Panc1 (cell line): ENCODE data around the gene FSTL4. TPM values are rescaled to one million over a fixed set of nuclear protein-coding genes. Genes with fewer than 3 reads are reported as not detected.

Source experiments
- ATAC-seq: fragments of 200-7000 bp; cut with Tn5 transposase; 2 replicates; pipeline ENCODE4 v1.9.1; 2020; ENCODE audit warnings: mild to moderate bottlenecking, moderate library complexity
- BruUV-seq: library from RNA; stranded (reverse); fragments of 400-500 nt; replicated peaks from 2 replicates; lab custom pipeline; 2021; lab: Mats Ljungman, UMichigan
- CTCF ChIA-PET: fragments of 300-600 bp; sonication (Branson Sonifier 250); formaldehyde crosslinking; loops from one replicate; lab custom pipeline; 2022; ENCODE audit warnings: antibody characterized with exemption; lab: Charles Lee
- POLR2A ChIA-PET: fragments of 300-600 bp; sonication (Branson Sonifier 250); formaldehyde crosslinking; loops from one replicate; lab custom pipeline; 2022; ENCODE audit warnings: antibody characterized with exemption; lab: Charles Lee
- DNase-seq: peaks from one replicate; pipeline ENCODE4 v3.0.0-alpha.2; 2010; ENCODE audit warnings: low read depth, low spot score
- H3K27ac ChIP-seq: 2 replicates; pipeline ENCODE4 v1.5.1; 2011; ENCODE audit warnings: mild to moderate bottlenecking, low read length, inconsistent platforms
- H3K27me3 ChIP-seq: fragments of 200-500 bp; sonication (Bioruptor generic); 2 replicates; pipeline ENCODE4 v1.6.0; 2014; ENCODE audit warnings: low read length, inconsistent platforms; ENCODE audit not compliant: control insufficient read depth, insufficient read depth
- H3K36me3 ChIP-seq: fragments of 200-500 bp; sonication (Bioruptor generic); 2 replicates; pipeline ENCODE4 v1.5.1; 2014; ENCODE audit warnings: inconsistent platforms, mild to moderate bottlenecking, low read length, moderate library complexity; ENCODE audit not compliant: control insufficient read depth, insufficient read depth
- H3K4me1 ChIP-seq: 2 replicates; pipeline ENCODE4 v1.5.1; 2011; ENCODE audit warnings: inconsistent platforms, mild to moderate bottlenecking, low read length, moderate library complexity; ENCODE audit not compliant: control insufficient read depth, insufficient read depth
- H3K4me3 ChIP-seq, 2 experiments: 2 replicates each; pipeline ENCODE4 v1.5.1; 2011 to 2012; ENCODE audit warnings: low read depth in 2 of 2, low read length in 2 of 2, mild to moderate bottlenecking in 2 of 2, inconsistent platforms in 1 of 2, moderate library complexity in 1 of 2
- H3K9me3 ChIP-seq: fragments of 200-500 bp; sonication (Bioruptor generic); 2 replicates; pipeline ENCODE4 v1.5.1; 2014; ENCODE audit warnings: low read depth, mild to moderate bottlenecking, inconsistent platforms, low read length, moderate library complexity; ENCODE audit not compliant: control insufficient read depth, insufficient read depth
- CTCF ChIP-seq: fragments of 450-650 bp; IDR thresholded peaks from 2 replicates; pipeline ENCODE4 v1.5.1; 2017; ENCODE audit warnings: mild to moderate bottlenecking
- POLR2AphosphoS5 ChIP-seq: IDR thresholded peaks from 2 replicates; pipeline ENCODE4 v1.6.1; 2012; ENCODE audit warnings: mild to moderate bottlenecking, low read depth, low read length, moderate library complexity
- SIN3A ChIP-seq: IDR thresholded peaks from 2 replicates; pipeline ENCODE4 v1.6.1; 2012; ENCODE audit warnings: low read depth, mild to moderate bottlenecking, low read length, moderate library complexity, borderline replicate concordance; ENCODE audit not compliant: insufficient read depth
- TCF7L2 ChIP-seq: IDR thresholded peaks from 2 replicates; pipeline ENCODE4 v1.6.1; 2011; ENCODE audit warnings: mild to moderate bottlenecking, low read depth, low read length, inconsistent platforms
- in situ Hi-C: cut with HindIII; loops from 2 replicates; pipeline ENCODE4 v1.10.0; 2016; ENCODE audit warnings: low sequenced_read_pairs, low pct_unique_long_range_greater_than_20kb
- intact Hi-C: fragments of 100-400 bp; cut with micrococcal nuclease; formaldehyde crosslinking; loops from one replicate; pipeline ENCODE4 v1.10.0; 2022; ENCODE audit not compliant: unreplicated experiment
- total RNA-seq: library from RNA; stranded (reverse); gene quantifications from one replicate; pipeline ENCODE4 v1.2.1, GENCODE V29; 2021; ENCODE audit not compliant: unreplicated experiment
- TF ChIP-seq, protein P1 (sequence below), 2 experiments: IDR thresholded peaks; 2 replicates each; pipeline ENCODE4 v1.6.1; 2011 to 2012; ENCODE audit warnings: low read depth in 2 of 2, control low read depth in 1 of 2, low read length in 1 of 2, mild to moderate bottlenecking in 1 of 2, moderate library complexity in 1 of 2; ENCODE audit not compliant: insufficient read depth in 1 of 2

FSTL4 gene
- total RNA-seq, 1 experiment from 2014 or later, result 0.18 TPM

DNA sequence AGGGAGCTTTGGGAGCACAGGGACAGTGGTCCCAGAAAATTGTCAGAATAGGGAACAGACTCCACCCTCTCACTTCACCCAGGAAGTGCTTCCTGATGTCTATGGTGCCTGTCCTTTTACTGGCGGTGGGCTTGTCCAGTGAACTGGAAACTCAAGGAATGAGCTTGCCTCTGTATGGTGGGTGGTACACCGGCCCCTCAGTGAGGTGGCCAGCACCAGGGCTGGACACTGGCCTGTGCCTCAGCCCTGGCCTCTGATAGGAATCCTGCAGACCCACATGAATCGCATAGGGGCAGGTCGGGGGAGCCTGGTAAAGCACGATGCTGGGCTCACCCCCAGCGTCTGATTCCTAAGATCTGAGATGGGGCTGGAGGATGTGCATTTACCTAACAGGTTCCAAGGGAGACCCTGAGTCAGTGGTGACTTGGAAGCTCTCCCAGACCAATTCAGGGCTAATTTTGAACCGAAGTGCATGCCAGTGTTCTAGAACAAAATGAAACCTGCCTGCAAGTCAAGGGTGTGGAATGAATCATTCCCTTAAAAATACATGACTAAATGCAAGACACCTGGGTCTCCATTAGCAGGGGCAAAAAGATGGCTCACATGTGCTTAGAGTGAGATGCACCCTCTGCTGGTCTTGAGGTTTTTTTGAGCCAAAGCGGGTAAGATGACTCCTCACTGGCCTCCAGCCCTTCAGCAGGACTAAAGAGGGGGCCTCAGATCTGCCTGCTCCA lies 382.2 kb downstream of the FSTL4 start:
- intact Hi-C loops, result no loop called here

DNA sequence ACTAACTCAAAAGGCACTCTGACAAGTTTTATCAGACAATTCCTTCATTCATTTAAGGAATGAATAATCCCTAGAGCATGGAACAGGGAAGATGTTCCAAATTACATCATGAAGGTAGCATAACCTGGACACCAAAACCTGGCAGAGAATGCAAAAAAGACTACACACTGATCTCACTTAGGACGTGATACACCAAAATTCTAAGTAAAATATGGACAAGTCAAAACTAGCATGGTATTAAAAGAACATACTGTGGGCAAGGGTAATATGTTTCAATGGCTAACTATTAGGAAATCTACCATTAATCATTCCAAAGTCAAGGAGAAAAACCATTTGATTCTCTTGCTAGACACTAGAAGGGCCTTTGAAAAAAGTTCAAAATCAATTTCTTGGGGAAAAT lies 384.0 kb downstream of the FSTL4 start:
- POLR2A ChIA-PET, result no interaction called here
- DNase-seq (no peak), ATAC-seq (no peak)
- intact Hi-C loops (no loop called here), in situ Hi-C loops (no loop called here)
- TF ChIP-seq CTCF (no peak), POLR2AphosphoS5 (no peak), TCF7L2 (no peak), SIN3A (no peak)
- TF ChIP-seq, protein P1, sequence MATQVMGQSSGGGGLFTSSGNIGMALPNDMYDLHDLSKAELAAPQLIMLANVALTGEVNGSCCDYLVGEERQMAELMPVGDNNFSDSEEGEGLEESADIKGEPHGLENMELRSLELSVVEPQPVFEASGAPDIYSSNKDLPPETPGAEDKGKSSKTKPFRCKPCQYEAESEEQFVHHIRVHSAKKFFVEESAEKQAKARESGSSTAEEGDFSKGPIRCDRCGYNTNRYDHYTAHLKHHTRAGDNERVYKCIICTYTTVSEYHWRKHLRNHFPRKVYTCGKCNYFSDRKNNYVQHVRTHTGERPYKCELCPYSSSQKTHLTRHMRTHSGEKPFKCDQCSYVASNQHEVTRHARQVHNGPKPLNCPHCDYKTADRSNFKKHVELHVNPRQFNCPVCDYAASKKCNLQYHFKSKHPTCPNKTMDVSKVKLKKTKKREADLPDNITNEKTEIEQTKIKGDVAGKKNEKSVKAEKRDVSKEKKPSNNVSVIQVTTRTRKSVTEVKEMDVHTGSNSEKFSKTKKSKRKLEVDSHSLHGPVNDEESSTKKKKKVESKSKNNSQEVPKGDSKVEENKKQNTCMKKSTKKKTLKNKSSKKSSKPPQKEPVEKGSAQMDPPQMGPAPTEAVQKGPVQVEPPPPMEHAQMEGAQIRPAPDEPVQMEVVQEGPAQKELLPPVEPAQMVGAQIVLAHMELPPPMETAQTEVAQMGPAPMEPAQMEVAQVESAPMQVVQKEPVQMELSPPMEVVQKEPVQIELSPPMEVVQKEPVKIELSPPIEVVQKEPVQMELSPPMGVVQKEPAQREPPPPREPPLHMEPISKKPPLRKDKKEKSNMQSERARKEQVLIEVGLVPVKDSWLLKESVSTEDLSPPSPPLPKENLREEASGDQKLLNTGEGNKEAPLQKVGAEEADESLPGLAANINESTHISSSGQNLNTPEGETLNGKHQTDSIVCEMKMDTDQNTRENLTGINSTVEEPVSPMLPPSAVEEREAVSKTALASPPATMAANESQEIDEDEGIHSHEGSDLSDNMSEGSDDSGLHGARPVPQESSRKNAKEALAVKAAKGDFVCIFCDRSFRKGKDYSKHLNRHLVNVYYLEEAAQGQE (IDR thresholded peaks at IDR 0.05; ENCODE audit: insufficient read depth in 1 of 2, low read depth in 2 of 2, low read length in 1 of 2), result no peak
- no TSS peak for BruUV-seq
- no peak overlapping the region for H3K4me3 ChIP-seq
- H3K9me3 ChIP-seq, result no peaks in the 10 kb centered on the region
- CTCF ChIA-PET, result no interaction called here
- no peaks in the 10 kb centered on the region for H3K4me1 ChIP-seq
- no peaks in the 10 kb centered on the region for H3K36me3 ChIP-seq
- no peak overlapping the region for H3K27ac ChIP-seq
- H3K27me3 ChIP-seq, result no peaks in the 10 kb centered on the region

More for the DNA sequence above, 382.2 kb downstream of the FSTL4 start:
- H3K4me3 ChIP-seq, result no peak overlapping the region
- TF ChIP-seq CTCF (no peak), POLR2AphosphoS5 (no peak), TCF7L2 (no peak), SIN3A (no peak)
- TF ChIP-seq, protein P1 (IDR thresholded peaks at IDR 0.05; ENCODE audit: insufficient read depth in 1 of 2, low read depth in 2 of 2, low read length in 1 of 2), result no peak
- no peaks in the 10 kb centered on the region for H3K4me1 ChIP-seq
- BruUV-seq, result no TSS peak
- peak; percentile 12; the same call in 1 of the 2 replicates for ATAC-seq
- no peaks in the 10 kb centered on the region for H3K36me3 ChIP-seq
- no peak overlapping the region for H3K27ac ChIP-seq
- ChIA-PET CTCF (no interaction called here), POLR2A (interaction anchor here (0.7 kb wide), 1 partner anchor 347 kb away, joined by 3 read pairs; no protein-coding TSS in a partner anchor)
- no peaks in the 10 kb centered on the region for H3K27me3 ChIP-seq
- in situ Hi-C loops, result no loop called here
- no peaks in the 10 kb centered on the region for H3K9me3 ChIP-seq
- DNase-seq, result no peak
